Activated T-helper 17 cell treated with anti-CD3 and anti-CD28 coated beads, Interleukin-2, amount 50 U/mL, for 72 hours (primary cell): ENCODE data around the gene KCTD17. TPM values are rescaled to one million over a fixed set of nuclear protein-coding genes. Genes with fewer than 3 reads are reported as not detected.

Experiments used
- ATAC-seq: fragments of 150-1000 bp; cut with Tn5 transposase; replicated peaks from 2 replicates; pipeline ENCODE4 v1.10.0; 2021; ENCODE audit warnings: mild to moderate bottlenecking, moderate library complexity
- H3K27ac Mint-ChIP-seq: one replicate; pipeline ENCODE4 v1.8.0; 2022; ENCODE audit warnings: mixed read lengths
- H3K27me3 Mint-ChIP-seq: one replicate; pipeline ENCODE4 v1.8.0; 2022; ENCODE audit warnings: mixed read lengths
- H3K36me3 Mint-ChIP-seq: one replicate; pipeline ENCODE4 v1.8.0; 2022; ENCODE audit warnings: low read depth, mild to moderate bottlenecking, mixed read lengths
- H3K4me1 Mint-ChIP-seq: one replicate; pipeline ENCODE4 v1.8.0; 2022; ENCODE audit warnings: mixed read lengths
- H3K4me3 Mint-ChIP-seq: one replicate; pipeline ENCODE4 v1.8.0; 2022; ENCODE audit warnings: mild to moderate bottlenecking, mixed read lengths
- H3K9me3 Mint-ChIP-seq: one replicate; pipeline ENCODE4 v1.8.0; 2022; ENCODE audit warnings: mixed read lengths
- total RNA-seq, 2 donors: library from RNA; stranded (reverse); gene quantifications; one replicate each; pipeline ENCODE4 v1.2.3, GENCODE V29; 2022

KCTD17 gene
- total RNA-seq, 2 donors from 2014 or later, result 39.4 to 41.9 TPM

DNA sequence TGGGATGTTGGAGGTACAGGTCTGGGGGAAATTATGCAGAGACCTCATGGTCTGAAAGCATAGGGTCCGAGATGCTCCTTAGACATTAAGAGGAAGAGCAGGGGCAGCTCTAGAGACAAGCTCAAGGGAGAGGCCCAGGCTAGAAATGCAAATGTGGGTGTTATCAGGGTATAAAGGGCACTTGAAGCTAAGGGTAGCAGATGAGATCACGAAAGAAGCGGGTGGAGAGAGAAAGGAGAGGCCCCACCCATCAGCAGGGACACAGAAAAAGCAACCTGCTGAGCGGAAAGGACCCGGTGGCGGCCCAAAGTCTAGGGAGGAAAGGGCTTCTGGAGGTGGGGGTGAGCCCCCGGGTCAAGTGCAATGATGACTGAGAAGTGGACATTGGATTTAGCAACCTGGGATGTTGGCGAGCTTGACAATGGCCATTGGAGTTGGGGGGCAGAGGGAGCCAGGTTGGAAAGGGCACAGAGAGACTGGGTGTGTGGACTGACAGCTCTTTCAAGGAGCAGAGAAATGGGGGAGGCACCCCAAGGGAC is 49.1 kb downstream of the KCTD17 start:
- peak; percentile 78 for ATAC-seq
- Mint-ChIP-seq H3K4me1 (peaks cover 45% of the 10 kb centered on the region), H3K4me3 (peak overlapping the region; percentile 73), H3K27me3 (no peaks in the 10 kb centered on the region), H3K9me3 (no peaks in the 10 kb centered on the region), H3K36me3 (peaks cover 39% of the 10 kb centered on the region), H3K27ac (peak overlapping the region; percentile 85)

DNA sequence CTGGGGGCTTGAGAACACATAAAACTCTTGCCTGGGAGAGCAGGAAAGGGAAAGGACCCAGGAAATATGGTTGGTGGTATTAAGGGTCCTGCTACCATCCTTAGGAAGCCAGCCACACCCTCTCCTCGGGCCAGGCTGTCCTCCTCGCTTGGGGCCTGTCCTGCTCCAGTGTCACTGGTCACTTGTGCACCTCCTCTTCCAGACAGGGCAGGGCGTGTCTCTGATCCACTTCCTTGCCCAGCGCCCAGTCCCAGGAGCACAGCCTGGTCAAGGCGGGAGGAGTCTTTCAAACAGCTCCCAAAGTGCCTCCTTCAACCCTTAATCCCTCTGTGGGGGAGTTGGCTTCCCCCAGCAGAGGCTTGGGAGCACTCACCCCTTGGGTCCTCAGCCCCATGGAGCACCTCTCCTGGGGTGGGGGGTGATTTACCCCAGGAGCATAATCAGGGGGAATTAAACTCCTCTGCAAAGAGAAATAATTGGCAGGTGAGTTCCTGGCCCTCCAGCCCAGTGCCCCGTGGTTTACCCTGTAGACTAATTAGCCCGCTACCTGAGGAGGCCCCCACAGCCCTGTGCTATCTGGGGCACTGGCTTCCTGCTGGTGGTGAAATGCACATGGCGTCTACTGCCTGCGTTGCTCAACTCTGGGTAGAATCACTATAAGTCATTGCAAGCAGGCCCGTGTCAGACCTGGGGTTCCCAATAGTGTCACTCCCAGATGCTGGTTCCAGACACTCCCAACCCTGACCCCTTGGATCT is 49.9 kb downstream of the KCTD17 start:
- no peak for ATAC-seq
- no peaks in the 10 kb centered on the region for H3K27me3 Mint-ChIP-seq
- H3K4me3 Mint-ChIP-seq, result peak overlapping the region; percentile 73
- H3K36me3 Mint-ChIP-seq, result peaks cover 32% of the 10 kb centered on the region
- peak overlapping the region; percentile 85 for H3K27ac Mint-ChIP-seq
- peaks cover 43% of the 10 kb centered on the region for H3K4me1 Mint-ChIP-seq
- H3K9me3 Mint-ChIP-seq, result no peaks in the 10 kb centered on the region

DNA sequence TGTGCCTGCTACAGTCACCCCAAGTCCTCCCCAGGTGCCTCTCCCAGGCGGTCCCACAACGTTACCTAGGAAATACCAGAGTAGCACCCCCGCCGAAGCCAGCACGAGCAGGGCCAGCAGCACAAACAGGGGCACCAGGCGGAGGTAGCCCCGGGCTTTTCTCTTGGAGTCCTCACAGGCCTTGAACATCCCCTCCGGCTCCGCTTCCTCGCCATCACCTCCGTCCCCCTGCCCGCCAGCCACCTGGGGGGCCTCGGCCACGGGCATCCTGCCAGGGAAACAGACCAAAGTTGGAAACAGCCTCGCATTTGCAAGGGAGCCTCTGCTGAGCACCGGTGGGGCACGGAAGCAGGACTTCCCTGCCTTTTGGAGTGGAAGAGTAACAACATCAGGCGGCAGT is 51.6 kb downstream of the KCTD17 start:
- H3K36me3 Mint-ChIP-seq, result peaks cover 24% of the 10 kb centered on the region
- peaks cover 37% of the 10 kb centered on the region for H3K4me1 Mint-ChIP-seq
- no peak overlapping the region for H3K27ac Mint-ChIP-seq
- no peak for ATAC-seq
- H3K27me3 Mint-ChIP-seq, result no peaks in the 10 kb centered on the region
- no peaks in the 10 kb centered on the region for H3K9me3 Mint-ChIP-seq
- H3K4me3 Mint-ChIP-seq, result no peak overlapping the region

DNA sequence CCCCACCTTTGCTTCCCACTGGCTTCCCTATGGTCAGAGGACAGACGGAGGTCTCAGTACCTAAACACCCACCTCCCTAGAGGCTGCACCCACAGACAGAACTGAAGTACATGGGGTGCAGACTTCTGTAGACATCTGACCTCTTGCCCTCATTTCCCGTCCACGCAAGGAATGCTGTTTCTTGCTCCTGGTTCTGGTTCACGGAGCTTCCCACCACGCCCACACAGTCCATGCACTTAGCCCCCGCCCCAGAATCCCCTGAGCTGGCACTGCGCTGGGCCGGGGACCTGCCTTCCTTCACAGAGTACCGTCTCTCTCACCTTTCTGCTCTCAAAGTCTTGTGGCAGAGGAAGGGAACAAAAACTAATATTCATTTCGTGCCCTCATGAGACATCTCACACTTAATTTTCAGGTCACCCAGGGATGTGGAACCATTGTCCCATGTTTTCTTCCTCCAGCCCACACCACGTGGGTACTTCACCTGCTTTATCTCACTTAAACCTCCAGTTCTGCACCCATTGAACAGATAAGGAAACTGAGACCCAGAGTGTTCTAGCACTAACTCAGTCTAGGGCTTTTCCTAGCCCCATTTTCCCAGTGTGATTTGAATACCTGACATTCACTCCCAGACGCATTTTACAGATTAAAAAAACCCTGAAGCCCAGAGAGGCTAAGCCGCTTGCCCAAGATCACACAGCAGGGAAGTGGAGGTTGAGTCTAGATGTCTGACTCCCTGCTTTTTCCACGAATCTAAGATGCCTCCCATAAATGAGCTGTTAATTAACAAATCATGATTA is 52.3 kb downstream of the KCTD17 start:
- peak overlapping the region; percentile 23 for H3K4me3 Mint-ChIP-seq

DNA sequence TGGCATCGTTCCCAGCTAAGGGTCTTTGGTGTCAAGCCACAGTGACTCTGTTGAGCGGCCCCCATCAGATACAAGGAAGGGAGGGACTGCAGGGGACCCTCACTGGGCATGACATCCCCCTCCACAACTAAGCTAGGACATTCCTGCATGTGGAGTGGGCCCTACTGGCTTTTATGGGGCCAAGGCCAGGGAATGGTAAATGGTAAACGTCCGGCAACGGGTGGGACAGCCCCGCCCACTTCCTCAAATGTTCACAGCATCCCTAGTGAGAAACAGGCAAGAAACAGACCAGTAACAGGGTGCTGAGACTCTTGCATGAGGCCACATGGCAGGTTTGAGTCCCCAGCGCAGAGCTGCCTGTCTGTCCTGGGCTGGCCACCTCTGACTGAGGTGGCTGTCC is 53.6 kb downstream of the KCTD17 start:
- H3K4me3 Mint-ChIP-seq, result no peak overlapping the region
- H3K27ac Mint-ChIP-seq, result no peak overlapping the region
- no peaks in the 10 kb centered on the region for H3K27me3 Mint-ChIP-seq
- no peak for ATAC-seq
- no peaks in the 10 kb centered on the region for H3K9me3 Mint-ChIP-seq
- H3K36me3 Mint-ChIP-seq, result peaks cover 8% of the 10 kb centered on the region
- H3K4me1 Mint-ChIP-seq, result peaks cover 21% of the 10 kb centered on the region

More for the DNA sequence above, 52.3 kb downstream of the KCTD17 start:
- Mint-ChIP-seq H3K27me3 (no peaks in the 10 kb centered on the region), H3K4me1 (peaks cover 31% of the 10 kb centered on the region), H3K36me3 (peaks cover 17% of the 10 kb centered on the region), H3K27ac (no peak overlapping the region), H3K9me3 (no peaks in the 10 kb centered on the region)
- ATAC-seq, result peak; percentile 34

DNA sequence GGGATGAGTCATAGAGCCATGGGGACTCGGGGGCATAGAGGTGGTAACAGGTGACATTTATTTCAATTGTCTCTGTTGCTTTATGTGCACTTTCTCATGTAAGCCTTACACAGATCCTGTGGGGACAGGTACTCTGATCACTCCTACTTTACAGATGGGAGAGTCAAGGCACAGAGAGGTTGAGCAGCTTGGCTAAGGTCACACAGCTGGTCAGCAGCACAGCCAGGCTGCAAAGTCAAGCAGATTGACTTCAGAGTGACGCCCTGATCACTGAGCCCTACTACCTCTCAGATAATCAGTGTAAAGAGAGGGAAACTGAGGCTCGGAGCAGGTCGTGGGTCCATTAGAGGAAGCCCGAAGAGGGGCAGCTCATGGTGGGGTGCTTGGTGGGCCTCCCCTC is 54.4 kb downstream of the KCTD17 start:
- no peaks in the 10 kb centered on the region for H3K9me3 Mint-ChIP-seq
- H3K4me1 Mint-ChIP-seq, result peaks cover 14% of the 10 kb centered on the region
- no peaks in the 10 kb centered on the region for H3K27me3 Mint-ChIP-seq
- H3K27ac Mint-ChIP-seq, result peak overlapping the region; percentile 8
- H3K36me3 Mint-ChIP-seq, result no peaks in the 10 kb centered on the region
- H3K4me3 Mint-ChIP-seq, result no peak overlapping the region
- ATAC-seq, result no peak

DNA sequence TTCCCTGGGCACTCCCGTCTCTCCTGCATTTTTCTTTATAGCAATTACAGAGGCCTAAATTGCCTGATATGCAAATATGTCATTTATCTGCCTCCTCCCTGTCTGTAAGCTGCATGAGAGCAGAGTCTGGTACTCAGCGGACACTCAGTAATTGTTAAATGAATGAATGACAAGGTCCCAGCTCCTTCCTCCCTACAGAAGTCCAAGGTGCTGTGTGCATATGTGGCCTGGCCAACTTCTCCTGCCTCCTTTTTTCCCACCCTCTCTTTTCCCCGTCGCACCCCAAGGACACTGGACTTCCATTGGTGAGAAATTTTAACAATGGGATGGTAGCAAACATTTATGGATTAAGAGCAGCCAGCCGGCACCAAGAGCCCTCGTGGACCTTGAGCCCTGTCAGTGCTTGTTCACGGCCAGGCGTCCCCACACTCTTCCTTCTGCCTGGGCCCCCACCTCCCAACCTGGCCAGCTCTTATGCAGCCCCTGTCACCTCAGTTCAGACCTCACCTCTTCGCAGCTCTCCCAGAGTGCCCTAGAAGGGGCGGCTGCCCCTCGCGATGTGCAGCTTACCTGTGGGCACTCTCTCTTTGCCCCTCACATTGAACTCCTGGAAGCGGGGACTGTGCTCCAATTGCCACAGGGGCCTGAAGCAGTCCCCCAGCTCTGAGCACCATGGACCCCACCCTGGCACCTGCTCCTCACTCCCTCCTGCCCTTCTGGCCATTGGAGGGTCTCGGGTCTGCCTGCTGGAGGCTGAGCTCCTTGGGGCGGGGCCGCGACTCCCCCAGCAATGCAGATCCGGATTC is 56.5 kb downstream of the KCTD17 start:
- Mint-ChIP-seq H3K36me3 (no peaks in the 10 kb centered on the region), H3K4me1 (peaks cover 16% of the 10 kb centered on the region), H3K27me3 (no peaks in the 10 kb centered on the region), H3K4me3 (no peak overlapping the region), H3K9me3 (no peaks in the 10 kb centered on the region), H3K27ac (peak overlapping the region; percentile 15)
- ATAC-seq, result no peak

DNA sequence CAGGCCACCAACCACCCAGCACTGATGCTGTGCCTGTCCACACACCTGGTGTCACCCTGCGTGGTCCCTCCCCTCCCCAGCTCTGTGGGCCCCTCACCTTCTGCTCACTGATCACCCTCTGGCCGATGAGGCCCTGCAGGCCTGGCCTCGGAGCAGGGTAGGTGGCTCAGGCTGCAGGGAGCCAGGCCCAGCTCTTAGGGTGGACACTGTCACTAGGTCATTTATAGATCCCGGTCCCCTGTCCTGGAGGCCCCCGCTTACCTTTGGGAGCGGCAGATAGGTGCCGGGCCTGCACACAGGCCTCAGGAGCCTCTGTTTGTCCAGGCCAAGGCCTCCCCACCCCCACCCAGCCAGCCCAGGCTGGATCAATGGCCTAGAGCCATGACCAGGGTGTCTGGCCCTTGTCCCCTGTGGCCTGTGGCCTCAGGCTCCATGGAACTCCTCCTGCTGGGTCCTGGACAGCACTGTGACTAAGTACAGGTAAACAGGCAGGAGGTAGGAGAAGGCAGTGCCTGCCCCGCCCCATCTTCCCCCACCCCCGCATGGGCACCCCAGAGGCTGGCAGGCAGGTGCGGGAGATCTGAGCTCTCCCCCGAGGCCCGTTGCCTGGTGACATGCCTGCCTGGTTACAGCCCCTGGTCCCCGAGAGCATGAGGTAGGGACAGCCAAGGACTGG is 57.8 kb downstream of the KCTD17 start, which contains the start of gene TMPRSS6:
TMPRSS6 (minus strand) TSS at position 472 of the 676 bp plus-strand sequence. CDS start 6,296 bp downstream, outside the sequence.
- Mint-ChIP-seq H3K4me3 (no peak within 1 kb of the TSS), H3K4me1 (peaks cover 7% of the 10 kb centered on the region), H3K9me3 (no peaks in the 10 kb centered on the region), H3K27me3 (no peaks in the 10 kb centered on the region), H3K36me3 (no peaks in the 10 kb centered on the region), H3K27ac (no peak within 1 kb of the TSS)
- ATAC-seq, result no peak

DNA sequence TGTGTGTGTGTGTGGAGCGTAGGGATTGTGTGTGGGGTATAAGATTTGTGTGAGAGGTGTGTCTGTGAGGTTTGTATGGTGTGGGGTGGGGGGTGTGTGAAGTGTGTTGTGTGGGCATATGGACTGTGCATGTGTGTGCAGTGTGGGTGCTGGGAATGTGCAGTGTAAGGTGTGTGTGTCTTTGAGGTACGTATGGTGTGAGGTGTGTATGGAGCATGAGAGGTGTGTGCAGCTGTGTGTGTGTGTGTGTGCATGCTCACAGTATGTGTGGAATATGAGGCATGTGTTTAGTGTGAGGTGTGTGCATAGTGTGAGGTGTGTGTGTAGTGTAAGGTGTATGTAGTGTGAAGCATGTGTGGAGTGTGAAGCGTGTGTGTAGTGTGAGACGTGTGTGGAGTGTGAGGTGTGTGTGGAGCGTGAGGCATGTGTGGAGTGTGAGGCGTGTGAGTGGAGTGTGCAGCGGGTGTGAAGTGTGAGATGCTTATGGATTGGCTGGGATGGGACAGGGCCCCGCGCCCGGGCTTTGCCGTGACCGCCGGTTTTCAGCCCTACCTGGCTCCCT is 59.7 kb downstream of the KCTD17 start:
- peaks cover 6% of the 10 kb centered on the region for H3K4me1 Mint-ChIP-seq
- no peak overlapping the region for H3K27ac Mint-ChIP-seq
- no peaks in the 10 kb centered on the region for H3K9me3 Mint-ChIP-seq
- H3K27me3 Mint-ChIP-seq, result no peaks in the 10 kb centered on the region
- peaks cover 5% of the 10 kb centered on the region for H3K36me3 Mint-ChIP-seq
- no peak for ATAC-seq
- no peak overlapping the region for H3K4me3 Mint-ChIP-seq

DNA sequence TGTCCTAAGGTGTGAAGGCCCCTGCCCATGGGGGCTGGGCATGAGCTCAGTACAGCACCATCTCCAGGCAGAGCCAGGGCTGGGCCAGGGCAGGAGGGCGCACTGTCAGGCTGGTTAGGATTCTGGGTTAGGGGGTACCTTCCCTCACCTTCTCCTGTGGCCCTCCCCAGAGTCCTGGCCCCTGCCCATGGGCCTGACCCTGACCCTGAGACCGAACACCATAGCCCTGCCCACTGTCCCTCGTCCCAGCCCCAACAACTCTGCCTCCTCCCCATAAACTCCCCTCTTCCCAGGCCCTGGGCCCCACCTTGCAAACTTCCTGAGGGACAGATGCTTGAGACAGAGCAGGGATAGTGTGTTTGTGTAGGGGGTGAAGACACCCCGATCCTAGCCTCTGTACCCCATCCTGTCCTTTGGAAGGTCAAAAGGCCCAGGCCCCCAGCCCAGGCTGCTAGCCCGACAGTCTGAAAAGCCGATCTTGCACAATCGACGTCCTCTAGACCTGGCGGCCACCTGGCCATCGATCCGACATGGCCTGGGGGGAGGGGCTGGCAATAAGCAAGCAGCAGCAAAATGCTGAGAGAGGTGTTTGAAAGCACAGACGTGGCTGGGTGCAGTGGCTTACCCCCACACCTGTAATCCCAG is 60.7 kb downstream of the KCTD17 start:
- Mint-ChIP-seq H3K9me3 (no peaks in the 10 kb centered on the region), H3K4me3 (no peak overlapping the region), H3K27me3 (no peaks in the 10 kb centered on the region), H3K27ac (no peak overlapping the region), H3K4me1 (peaks cover 10% of the 10 kb centered on the region), H3K36me3 (peaks cover 5% of the 10 kb centered on the region)
- no peak for ATAC-seq
